Fibroblast of lung (primary cell): ENCODE measurements around the gene SFN. TPM values are rescaled to one million over a fixed set of nuclear protein-coding genes. Genes with fewer than 3 reads are reported as not detected.

Source experiments
- DNase-seq, 2 donors: peaks; one replicate each; pipeline versions ENCODE4 v3.0.0 to v3.0.0-alpha.2; 2010; ENCODE audit warnings: low read depth in 2 of 2
- H2AFZ ChIP-seq: 2 replicates; pipeline ENCODE4 v1.5.1; 2012; ENCODE audit warnings: low read length, control low read depth, inconsistent platforms
- H3K27ac ChIP-seq: 2 replicates; pipeline ENCODE4 v1.5.1; 2011; ENCODE audit warnings: low read length, control low read depth; ENCODE audit not compliant: insufficient read depth
- H3K27me3 ChIP-seq: 2 replicates; pipeline ENCODE4 v1.5.1; 2011; ENCODE audit warnings: mild to moderate bottlenecking, low read length; ENCODE audit not compliant: control insufficient read depth, insufficient read depth
- H3K36me3 ChIP-seq: 2 replicates; pipeline ENCODE4 v1.5.1; 2011; ENCODE audit warnings: low read length; ENCODE audit not compliant: control insufficient read depth, insufficient read depth
- H3K4me1 ChIP-seq: 2 replicates; pipeline ENCODE4 v1.5.1; 2011; ENCODE audit warnings: low read length; ENCODE audit not compliant: control insufficient read depth, insufficient read depth; ENCODE audit errors: extremely low read depth
- H3K4me2 ChIP-seq: 2 replicates; pipeline ENCODE4 v1.5.1; 2011; ENCODE audit warnings: low read length, control low read depth; ENCODE audit not compliant: insufficient read depth; ENCODE audit errors: extremely low read depth
- H3K4me3 ChIP-seq, 4 experiments: fragments of 200-600 bp in 1 of 4; sonication (generic) in 1 of 4; replicated peaks in 1 of 4; 2 replicates each; pipeline ENCODE4 v1.5.1; 2011 to 2016; ENCODE audit warnings: low read length in 4 of 4, low read depth in 3 of 4, mild to moderate bottlenecking in 3 of 4, control low read depth in 2 of 4, inconsistent platforms in 1 of 4, mixed read lengths in 1 of 4; ENCODE audit not compliant: insufficient read depth in 1 of 4; ENCODE audit errors: control extremely low read depth in 1 of 4
- H3K79me2 ChIP-seq: 2 replicates; pipeline ENCODE4 v1.5.1; 2012; ENCODE audit warnings: mild to moderate bottlenecking, low read length, inconsistent platforms; ENCODE audit not compliant: control insufficient read depth, insufficient read depth
- H3K9ac ChIP-seq: 2 replicates; pipeline ENCODE4 v1.5.1; 2011; ENCODE audit warnings: mild to moderate bottlenecking, low read length, control low read depth; ENCODE audit not compliant: insufficient read depth
- H3K9me3 ChIP-seq: 2 replicates; pipeline ENCODE4 v1.5.1; 2012; ENCODE audit warnings: low read depth, low read length; ENCODE audit not compliant: control insufficient read depth, insufficient read depth
- H4K20me1 ChIP-seq: 2 replicates; pipeline ENCODE4 v1.5.1; 2011; ENCODE audit warnings: low read length; ENCODE audit not compliant: control insufficient read depth, insufficient read depth; ENCODE audit errors: extremely low read depth
- EZH2 ChIP-seq: IDR thresholded peaks from 2 replicates; pipeline ENCODE4 v1.5.1; 2012; ENCODE audit warnings: low read length, control low read depth, mild to moderate bottlenecking; ENCODE audit errors: missing control alignments
- polyA plus RNA-seq, 2 donors: library from polyadenylated mRNA; depleted of rRNA in 1 of 2; stranded (reverse) in 1 of 2; unstranded in 1 of 2; fragments of >200 nt; gene quantifications; 2 replicates each; pipeline ENCODE4 v1.2.1, GENCODE V29; 2011 to 2012; ENCODE audit warnings: missing spikeins in 1 of 2
- total RNA-seq: library from RNA; depleted of rRNA; stranded (reverse); fragments of >200 nt; gene quantifications from 2 replicates; pipeline ENCODE4 v1.2.1, GENCODE V29; 2014
- TF ChIP-seq, protein P1 (sequence below), 2 donors: IDR thresholded peaks in 1 of 2; conservative IDR thresholded peaks in 1 of 2; 1 replicate in 1 of 2; 2 replicates in 1 of 2; pipeline ENCODE4 v1.5.1; 2011 to 2012; ENCODE audit warnings: low read length in 2 of 2, control low read depth in 1 of 2, inconsistent platforms in 1 of 2, low read depth in 1 of 2, mild to moderate bottlenecking in 1 of 2

The SFN gene
- total and polyA plus RNA-seq, 2 donors (not counting 1 experiment from before 2014, with no cell fraction given) = 0.19 TPM; not detected in 1

DNA sequence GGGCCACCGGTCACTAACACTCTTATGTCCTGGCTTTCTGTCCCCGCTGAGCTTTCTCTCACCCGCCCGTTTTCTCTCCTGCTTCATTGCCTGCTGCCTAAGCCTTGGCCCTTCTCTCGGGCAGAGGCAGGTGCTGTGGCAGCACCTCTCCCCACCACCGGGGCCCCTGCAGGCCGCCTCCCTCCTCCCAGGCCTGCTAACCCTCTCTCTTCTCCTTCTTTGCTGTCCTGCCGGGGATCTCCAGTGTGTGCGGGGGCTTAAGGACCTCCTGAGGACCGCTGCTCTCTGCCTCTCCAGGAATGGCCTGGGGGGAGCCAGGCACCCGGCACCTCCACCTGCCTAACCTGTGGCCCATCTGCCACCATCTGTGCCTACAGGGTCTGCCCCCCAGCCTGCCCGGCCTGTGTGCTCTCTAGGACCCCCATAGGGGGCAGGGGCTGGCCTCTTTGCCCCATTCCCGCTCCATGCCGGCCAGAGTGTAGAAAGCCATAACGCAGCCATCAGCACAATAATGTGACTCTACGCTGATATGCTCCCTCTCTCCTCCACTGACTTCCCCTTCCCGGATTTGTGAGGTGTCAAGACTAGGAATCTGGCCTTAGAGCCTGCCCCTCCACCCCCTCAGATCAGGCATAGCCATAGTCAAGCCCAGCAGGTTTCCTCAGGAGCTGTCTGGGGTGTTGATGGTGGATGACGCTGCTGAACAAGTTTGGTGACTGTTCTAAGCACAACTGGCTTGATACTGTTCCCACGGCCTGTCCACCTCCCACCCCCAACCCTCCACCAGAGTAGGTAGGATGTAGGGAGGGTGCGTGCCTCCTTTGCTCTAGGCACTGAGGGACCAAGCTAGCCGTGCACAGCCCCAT lies 6.1 kb upstream of the SFN start:
- DNase-seq = no peak
- Histone ChIP-seq H3K79me2 (no peaks in the 10 kb centered on the region), H3K9me3 (no peaks in the 10 kb centered on the region), H3K36me3 (peaks cover 13% of the 10 kb centered on the region), H2AFZ (no peak overlapping the region), H4K20me1 (no peaks in the 10 kb centered on the region), H3K4me3 (no peak overlapping the region), H3K9ac (no peak overlapping the region), H3K27ac (no peak overlapping the region), H3K4me2 (no peak overlapping the region), H3K27me3 (no peaks in the 10 kb centered on the region), H3K4me1 (peaks cover 4% of the 10 kb centered on the region)
- TF ChIP-seq, protein P1, sequence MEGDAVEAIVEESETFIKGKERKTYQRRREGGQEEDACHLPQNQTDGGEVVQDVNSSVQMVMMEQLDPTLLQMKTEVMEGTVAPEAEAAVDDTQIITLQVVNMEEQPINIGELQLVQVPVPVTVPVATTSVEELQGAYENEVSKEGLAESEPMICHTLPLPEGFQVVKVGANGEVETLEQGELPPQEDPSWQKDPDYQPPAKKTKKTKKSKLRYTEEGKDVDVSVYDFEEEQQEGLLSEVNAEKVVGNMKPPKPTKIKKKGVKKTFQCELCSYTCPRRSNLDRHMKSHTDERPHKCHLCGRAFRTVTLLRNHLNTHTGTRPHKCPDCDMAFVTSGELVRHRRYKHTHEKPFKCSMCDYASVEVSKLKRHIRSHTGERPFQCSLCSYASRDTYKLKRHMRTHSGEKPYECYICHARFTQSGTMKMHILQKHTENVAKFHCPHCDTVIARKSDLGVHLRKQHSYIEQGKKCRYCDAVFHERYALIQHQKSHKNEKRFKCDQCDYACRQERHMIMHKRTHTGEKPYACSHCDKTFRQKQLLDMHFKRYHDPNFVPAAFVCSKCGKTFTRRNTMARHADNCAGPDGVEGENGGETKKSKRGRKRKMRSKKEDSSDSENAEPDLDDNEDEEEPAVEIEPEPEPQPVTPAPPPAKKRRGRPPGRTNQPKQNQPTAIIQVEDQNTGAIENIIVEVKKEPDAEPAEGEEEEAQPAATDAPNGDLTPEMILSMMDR (conservative IDR thresholded peaks at IDR 0.05 in 1 of 2, IDR thresholded peaks at IDR 0.05 in 1 of 2; ENCODE audit: low read depth in 1 of 2, low read length in 2 of 2) = no peak
- no peak for TF ChIP-seq EZH2

DNA sequence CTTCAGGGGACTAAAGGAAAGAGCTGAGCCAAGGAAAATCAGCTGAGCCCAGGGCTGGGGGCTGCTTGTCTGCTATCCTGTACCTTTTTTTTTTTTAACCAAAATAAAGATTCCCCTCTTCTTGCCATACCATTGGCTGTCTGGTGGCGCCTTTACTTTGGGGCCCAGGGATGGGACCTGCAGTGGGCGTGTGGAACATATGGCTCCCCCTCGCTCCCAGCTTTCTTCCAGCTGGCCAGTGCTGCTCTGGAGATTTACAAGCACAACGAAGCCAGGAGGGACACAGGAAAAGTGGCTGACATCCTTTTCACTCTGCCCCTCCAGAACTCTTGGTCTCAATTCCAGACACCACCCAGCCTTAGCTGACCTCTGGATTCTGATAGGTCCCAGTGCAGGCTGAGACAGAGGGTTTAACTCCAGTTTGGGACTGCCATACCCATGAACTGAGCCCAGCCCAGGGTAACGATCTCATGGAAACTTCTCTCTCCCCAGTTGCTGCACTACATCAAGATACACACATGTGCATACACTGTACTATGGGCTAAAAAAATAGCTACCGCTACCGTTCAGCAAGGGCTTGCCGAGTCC lies 5.4 kb upstream of the SFN start:
- Histone ChIP-seq H3K27ac (no peak overlapping the region), H3K9ac (no peak overlapping the region), H3K27me3 (no peaks in the 10 kb centered on the region)

GRCh38 chr1:26858160-26858559 lies 4.8 kb upstream of the SFN start:
- Histone ChIP-seq H3K4me3 (no peak overlapping the region), H3K4me2 (no peak overlapping the region), H3K27me3 (no peaks in the 10 kb centered on the region), H2AFZ (no peak overlapping the region), H3K36me3 (peaks cover 9% of the 10 kb centered on the region), H3K79me2 (no peaks in the 10 kb centered on the region), H4K20me1 (no peaks in the 10 kb centered on the region), H3K4me1 (peaks cover 2% of the 10 kb centered on the region), H3K9me3 (no peaks in the 10 kb centered on the region), H3K9ac (no peak overlapping the region), H3K27ac (no peak overlapping the region)
- DNase-seq = peak in 1 of 2 donors; percentile 11
- TF ChIP-seq, protein P1 (conservative IDR thresholded peaks at IDR 0.05 in 1 of 2, IDR thresholded peaks at IDR 0.05 in 1 of 2; ENCODE audit: low read depth in 1 of 2, low read length in 2 of 2) = no peak
- TF ChIP-seq EZH2 = no peak

More for the DNA sequence above, 5.4 kb upstream of the SFN start:
- Histone ChIP-seq H3K4me2 (no peak overlapping the region), H3K36me3 (peaks cover 10% of the 10 kb centered on the region), H3K79me2 (no peaks in the 10 kb centered on the region), H3K9me3 (no peaks in the 10 kb centered on the region), H3K4me1 (peaks cover 4% of the 10 kb centered on the region), H3K4me3 (no peak overlapping the region), H2AFZ (no peak overlapping the region), H4K20me1 (no peaks in the 10 kb centered on the region)
- TF ChIP-seq EZH2 = no peak
- TF ChIP-seq, protein P1 (conservative IDR thresholded peaks at IDR 0.05 in 1 of 2, IDR thresholded peaks at IDR 0.05 in 1 of 2; ENCODE audit: low read depth in 1 of 2, low read length in 2 of 2) = no peak
- no peak for DNase-seq
